ENCODE measurements around the gene DHRS2.

Gene DHRS2

GRCh38 chr14:23624830-23625404 is 11.2 kb upstream of the DHRS2 start:
- H3K4me3 ChIP-seq (ENCODE audit: low read depth, low read length) = no peak overlapping the region
- TF ChIP-seq CTCF (IDR thresholded peaks at IDR 0.05; ENCODE audit: low read depth, low read length, missing control alignments) = no peak
- DNase-seq (ENCODE audit: low read depth) = no peak

- no peak overlapping the region for H3K4me3 ChIP-seq (ENCODE audit: low read depth, low read length)
- no peak for DNase-seq (ENCODE audit: low read depth)
- TF ChIP-seq CTCF (IDR thresholded peaks at IDR 0.05; ENCODE audit: low read depth, low read length, missing control alignments) = no peak
Observed at GRCh38 chr14:23626946-23627345, 9.2 kb upstream of the DHRS2 start.

GRCh38 chr14:23627961-23628360 is 8.2 kb upstream of the DHRS2 start:
- TF ChIP-seq CTCF (IDR thresholded peaks at IDR 0.05; ENCODE audit: low read depth, low read length, missing control alignments) = no peak
- H3K4me3 ChIP-seq (ENCODE audit: low read depth, low read length) = no peak overlapping the region
- no peak for DNase-seq (ENCODE audit: low read depth)

GRCh38 chr14:23629204-23629603 is 7.0 kb upstream of the DHRS2 start:
- TF ChIP-seq CTCF (IDR thresholded peaks at IDR 0.05; ENCODE audit: low read depth, low read length, missing control alignments) = no peak
- no peak for DNase-seq (ENCODE audit: low read depth)

GRCh38 chr14:23629832-23630396 is 6.2 kb upstream of the DHRS2 start:
- no peak for DNase-seq (ENCODE audit: low read depth)
- TF ChIP-seq CTCF (IDR thresholded peaks at IDR 0.05; ENCODE audit: low read depth, low read length, missing control alignments) = no peak
- no peak overlapping the region for H3K4me3 ChIP-seq (ENCODE audit: low read depth, low read length)

More at GRCh38 chr14:23629204-23629603, 7.0 kb upstream of the DHRS2 start:
- no peak overlapping the region for H3K4me3 ChIP-seq (ENCODE audit: low read depth, low read length)

GRCh38 chr14:23630687-23631086 is 5.5 kb upstream of the DHRS2 start:
- no peak overlapping the region for H3K4me3 ChIP-seq (ENCODE audit: low read depth, low read length)
- no peak for TF ChIP-seq CTCF (IDR thresholded peaks at IDR 0.05; ENCODE audit: low read depth, low read length, missing control alignments)

GRCh38 chr14:23631234-23631633 is 4.9 kb upstream of the DHRS2 start:
- no peak overlapping the region for H3K4me3 ChIP-seq (ENCODE audit: low read depth, low read length)
- no peak for DNase-seq (ENCODE audit: low read depth)
- TF ChIP-seq CTCF (IDR thresholded peaks at IDR 0.05; ENCODE audit: low read depth, low read length, missing control alignments) = no peak

More at GRCh38 chr14:23630687-23631086, 5.5 kb upstream of the DHRS2 start:
- no peak for DNase-seq (ENCODE audit: low read depth)

Measured in GM12864 (cell line).